Measurements from ENCODE around the gene CADPS.

Gene CADPS

DNA sequence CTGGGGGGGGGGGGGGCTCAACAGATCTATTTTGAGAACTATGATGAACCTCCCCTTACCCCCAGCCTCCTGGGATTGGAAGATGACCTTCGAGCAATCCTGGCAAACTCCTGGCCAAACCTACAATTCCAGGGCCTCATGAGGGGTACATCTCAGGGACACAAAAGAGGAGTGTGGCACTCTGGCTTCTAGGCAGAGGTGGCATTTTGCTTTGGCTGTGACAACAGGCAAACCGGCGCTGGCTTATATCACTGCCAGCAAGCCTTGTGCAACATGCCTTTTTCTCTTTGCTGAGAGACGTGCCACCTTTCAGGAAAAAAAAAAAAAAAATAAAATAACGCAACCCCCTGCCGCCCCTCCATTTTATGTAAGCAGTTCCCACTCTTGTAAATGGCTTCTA lies 470.1 kb downstream of the CADPS start:
- DNase-seq, result no peak

DNA sequence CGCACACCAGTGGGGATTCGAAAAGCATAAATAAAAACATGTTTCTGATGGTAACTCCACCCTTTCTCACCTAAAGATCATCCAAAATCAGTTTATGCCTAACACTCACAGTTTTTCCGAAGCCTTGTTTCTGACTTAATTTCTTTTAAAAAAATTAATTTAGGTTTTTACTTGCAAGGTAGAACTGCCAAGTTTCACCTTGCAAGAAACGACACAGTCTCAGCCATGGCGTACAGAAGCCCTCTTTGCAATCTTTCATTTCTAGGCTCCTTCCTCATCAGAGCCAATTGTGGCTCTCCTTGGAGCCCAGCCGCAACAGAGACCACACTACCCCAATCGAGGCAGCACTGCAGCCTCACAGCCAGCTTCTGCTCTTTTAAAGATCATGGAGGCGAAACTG lies 470.9 kb downstream of the CADPS start:
- no peak for DNase-seq

DNA sequence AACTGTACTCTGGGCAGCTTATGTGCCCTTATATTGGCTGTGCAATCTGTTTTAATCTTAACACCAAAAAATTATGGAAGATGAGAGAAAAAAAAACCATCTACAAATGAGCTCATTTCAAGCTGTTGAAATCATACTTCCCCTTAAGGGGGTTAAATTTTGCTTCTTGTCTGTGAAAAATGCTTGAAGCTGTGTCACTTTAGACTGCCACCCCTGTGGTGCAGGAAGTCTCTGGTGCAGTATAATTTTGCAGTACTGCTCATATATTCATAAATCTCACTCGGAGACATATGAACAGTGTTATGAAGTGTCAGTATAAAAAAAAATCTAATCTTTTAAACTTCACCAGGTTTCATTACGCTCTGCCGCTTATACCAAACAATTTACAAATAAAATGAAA lies 471.5 kb downstream of the CADPS start:
- no peak for DNase-seq

DNA sequence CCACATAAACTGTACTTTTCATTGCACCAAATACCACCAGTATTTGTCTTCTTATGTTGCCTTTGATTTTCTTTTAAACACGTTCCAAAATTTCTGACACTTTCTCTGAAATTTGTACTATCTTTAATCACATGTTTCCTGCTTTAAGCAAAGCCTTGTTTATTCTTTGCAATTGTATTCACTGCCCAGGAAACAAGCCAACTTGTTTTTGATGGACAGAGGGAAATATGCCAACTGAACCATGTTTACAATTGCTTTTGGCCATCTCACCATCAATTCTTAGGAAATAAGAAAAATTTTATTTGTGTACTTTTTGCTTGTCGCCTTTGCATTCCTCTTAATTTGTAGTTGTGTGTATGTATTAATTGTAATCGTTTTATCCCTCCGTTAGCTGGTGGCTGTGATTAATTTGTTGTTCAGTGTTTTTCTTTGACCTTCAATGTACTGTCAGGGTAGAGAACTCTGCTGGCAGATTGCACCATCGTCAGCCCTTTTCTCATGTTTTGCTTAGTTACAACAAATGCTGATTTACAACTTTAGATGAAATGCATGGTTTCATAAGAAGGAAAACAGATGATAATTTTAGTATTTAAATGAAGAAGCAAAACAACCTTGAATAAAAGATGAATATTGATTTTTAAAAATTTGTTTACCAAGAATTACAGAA lies 482.5 kb downstream of the CADPS start:
- DNase-seq, result no peak

DNA sequence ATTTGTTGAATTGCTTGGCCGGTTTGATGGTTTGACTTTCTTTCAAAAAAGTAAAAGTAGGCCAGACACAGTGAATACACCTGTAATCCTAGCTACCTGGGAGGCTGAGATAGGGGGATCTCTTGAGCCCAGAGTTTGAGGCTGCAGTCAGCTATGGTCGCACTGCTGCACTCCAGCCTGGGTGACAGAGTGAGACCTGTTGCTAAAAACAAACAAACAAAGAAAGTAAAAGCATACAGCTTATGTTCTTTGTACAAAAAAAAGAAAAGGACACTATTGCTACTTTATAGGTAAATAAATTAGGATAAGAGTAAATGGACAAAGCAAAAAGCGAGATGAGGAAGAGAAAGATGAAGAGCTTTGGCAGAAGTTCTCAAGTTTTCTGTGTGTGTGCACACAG lies 488.0 kb downstream of the CADPS start:
- no peak for DNase-seq

DNA sequence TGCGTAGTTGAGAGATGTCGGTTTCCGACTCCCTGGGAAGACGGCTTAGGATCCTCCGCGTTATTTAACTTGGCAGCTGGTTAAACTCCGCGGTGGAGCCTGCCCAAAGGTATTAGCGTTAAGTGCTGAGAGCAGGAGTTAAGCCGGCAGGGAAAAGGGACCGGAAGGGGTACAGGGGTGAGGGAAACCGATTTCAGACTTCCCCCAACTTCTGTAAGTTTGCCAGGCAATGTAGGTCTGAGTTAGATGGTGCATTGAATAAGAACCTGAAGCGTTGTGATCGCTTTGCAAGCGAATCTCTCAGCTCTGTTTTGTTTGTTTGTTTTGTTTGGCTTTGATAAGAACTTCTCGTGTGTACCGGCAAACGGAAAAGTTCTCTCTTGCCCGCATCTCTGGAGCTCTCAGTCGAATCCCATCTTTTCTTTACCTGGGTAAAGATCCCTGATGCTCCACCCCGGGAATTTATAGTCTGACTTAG lies 495.9 kb downstream of the CADPS start:
- DNase-seq, result no peak

DNA sequence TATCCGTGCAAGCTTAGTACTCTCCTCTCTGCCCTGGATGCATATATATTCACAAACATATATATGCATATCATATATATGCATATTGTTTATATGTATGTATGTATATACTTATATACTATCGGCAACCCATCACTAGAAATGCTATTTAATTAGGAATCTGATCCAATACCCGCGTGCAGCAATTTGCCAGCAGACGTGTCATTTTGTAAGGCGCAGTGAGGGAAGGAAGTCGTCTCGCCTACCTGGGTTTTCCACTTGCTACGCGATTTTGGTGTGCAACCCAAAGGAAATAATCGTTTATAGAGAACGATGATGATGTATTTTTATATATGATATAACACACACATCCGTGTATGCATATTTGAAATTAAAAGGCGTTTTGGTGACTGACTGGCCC lies 496.3 kb downstream of the CADPS start:
- no peak for DNase-seq

DNA sequence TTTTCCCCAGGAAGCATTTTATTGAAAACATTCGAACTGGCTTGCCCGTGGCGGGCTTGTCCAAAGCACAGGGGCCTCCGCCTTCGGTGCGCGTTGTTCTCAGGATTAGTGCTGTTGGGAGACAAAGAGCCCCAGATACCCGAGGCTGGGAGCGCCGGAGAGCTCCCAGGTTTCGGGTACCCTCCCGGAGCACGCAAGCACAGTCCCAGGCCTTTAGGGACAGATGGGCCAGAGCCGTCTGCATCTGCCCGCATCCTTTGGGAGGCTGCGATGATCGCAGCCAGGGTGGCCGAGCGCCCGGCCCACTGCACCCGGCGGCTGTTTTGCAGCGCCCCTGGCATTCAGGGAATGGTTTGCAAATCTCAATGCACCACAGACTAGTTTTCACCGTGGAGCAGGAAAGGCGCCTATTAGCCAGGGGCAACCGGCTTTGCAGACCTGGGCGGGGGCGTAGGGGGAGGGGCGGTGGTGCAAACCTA lies 496.9 kb downstream of the CADPS start:
- no peak for DNase-seq

DNA sequence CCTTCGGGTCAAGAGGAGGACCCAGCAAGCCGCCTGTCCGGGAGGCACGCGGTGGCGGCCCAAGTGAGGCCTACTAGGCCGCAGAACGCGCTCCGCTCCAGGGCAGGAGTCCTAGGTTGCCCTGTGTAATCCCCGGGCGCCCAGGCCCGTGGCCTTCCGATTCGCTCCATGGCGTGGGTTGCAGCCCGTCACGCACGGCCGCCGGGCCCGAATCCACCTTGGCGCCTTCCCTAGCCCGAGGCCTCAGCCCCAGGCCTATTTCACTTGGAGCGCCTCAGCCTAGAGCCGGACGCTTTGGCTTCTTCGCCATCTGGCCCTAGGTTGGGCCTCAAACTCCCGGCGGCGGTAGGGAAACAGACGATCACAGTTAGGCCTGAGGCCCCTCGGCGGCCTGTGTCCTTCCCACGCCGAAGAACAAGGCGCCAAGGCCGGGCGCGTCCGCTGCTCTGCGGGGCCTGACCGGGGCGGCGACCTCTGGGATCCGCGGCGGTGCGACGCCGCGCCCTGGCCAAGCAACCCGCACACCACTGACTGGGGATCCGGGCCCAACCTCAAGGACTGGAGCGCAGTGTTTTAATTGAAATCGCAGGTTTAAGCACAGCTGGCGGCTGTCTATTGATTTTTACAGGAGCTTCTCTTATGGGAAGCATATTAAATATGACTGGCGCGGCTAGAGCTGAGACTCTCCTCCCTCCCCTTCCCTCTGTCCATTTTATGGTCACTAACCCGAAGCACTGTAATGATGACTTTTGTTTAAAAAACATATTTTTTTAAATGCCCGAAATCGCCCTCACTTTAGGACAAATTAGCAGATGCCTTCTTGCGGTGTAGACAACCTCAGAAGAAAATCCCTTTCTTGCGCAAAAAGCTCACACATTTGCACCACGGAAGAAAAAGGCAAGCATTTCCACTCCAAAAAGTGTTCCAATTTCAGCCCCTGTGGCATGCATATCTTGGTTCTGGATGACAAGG lies 498.0 kb downstream of the CADPS start:
- no peak for DNase-seq

DNA sequence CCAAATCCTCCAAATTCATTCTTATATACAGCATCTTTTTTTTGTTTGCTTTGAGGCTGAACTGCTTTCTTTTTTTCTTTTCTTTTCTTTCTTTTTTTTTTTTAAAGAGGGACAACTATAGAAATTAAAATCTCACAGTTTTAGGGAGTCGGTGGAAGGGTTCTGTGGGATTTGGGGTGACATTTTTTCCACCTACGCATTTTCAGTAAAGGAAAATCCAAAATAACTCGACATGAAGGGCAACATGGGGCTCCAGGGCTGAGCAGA lies 498.8 kb downstream of the CADPS start:
- DNase-seq, result no peak

DNA sequence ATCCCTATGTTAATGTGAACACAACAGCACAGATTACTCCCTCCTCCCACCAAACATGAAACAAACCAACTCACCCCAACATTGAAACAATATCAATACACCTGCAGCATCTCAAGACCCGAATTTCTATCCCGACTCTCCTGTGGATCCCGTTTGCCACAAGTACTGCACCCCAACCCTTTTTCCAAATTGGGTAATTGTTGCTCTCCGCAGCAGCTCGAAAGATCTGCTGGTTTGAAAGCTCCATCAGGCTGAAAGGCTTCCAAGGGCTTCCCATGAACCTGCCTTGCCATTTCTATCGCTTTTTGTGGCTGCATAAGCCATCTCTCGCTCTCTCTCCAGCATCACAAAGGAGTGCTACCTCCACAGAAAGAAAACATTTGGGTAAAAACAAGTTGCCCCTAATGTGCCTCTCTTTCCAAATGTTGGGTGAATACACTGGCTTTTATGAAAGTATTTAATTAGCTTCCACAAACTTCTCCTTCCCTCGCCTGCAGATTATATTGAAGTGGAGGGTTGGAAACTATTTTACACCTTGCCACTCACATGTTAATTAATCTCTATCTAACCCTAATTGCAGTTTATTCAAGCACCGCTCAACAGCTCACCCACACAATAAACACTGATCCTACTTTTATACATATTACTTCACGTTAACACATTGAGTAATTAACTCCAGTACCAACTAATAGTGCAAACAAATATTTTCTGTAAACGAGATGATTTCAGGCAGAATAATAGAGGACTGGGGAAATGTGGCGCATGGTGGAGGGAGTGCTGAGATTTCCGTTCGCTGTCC lies 499.4 kb downstream of the CADPS start:
- DNase-seq, result no peak

DNA sequence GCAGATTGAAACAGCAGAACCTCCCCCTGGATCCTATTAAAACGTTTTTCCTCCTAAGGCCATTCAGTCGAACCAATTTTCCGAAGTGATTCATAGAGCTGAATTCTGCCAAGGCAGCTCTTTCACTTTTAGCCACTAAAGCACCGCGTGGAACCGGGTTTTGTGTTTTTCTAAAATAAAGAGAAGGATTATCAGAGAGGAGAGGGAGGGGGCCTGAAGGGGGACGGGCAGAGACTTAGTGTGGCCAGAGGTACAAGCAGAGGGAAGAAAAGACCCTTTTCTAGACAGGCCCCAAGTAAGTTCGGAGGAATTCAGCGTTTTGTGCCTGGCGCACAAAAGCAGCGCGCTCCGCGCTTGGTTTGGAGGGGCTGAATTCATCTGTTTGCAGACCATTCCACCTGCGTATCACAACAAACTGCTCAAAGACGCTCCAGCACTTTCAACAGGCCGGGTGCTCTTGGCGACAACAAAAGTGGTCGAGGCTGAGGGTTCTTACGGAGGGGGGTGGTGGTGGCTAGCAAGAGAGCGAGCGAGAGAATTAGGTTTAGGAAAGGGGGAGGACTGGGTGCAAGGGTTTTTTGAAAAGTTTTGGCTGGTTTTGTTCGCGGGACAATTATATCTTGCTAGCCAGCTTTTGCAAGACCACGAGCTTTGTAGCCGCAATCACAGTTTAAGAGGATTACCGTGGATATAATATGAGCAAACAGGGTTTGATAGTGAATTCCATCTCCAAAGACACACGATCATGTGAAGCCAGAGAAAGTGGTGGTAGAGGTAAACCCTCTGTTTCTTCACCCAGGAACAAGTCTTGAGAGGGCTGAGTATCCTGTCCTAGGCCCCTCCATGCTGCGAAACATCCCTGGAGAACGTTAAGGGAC lies 500.6 kb downstream of the CADPS start:
- DNase-seq, result no peak

DNA sequence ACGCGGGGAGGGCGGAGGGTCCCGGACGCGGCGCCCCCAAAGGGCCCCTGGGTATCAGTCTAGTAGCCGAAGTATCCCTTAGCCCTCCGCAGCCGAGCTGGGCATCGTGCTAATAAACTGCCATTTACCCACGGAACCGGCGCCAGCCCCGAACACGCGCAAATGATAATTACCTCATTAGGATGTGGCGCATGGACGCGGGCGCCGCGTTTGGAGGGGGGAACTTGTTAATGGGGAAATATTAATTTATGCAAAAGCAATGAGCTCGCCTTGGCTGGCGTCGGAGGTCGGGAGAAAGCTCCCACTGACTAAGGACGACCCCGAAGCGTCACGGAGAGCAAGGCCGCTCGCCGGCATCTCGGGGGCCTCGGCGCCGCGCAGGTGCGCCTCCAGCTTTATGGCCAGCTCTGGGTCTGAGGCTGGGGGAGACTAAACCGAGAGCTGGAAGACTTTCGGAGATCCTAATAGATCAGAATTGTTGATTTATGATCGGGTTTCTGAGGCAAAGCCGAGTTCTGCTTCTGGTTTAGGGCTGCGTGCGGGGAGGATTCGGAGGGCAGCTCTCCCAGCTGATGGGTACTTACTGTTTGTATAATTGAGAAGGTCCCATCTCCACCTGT lies 501.4 kb downstream of the CADPS start:
- DNase-seq, result no peak

DNA sequence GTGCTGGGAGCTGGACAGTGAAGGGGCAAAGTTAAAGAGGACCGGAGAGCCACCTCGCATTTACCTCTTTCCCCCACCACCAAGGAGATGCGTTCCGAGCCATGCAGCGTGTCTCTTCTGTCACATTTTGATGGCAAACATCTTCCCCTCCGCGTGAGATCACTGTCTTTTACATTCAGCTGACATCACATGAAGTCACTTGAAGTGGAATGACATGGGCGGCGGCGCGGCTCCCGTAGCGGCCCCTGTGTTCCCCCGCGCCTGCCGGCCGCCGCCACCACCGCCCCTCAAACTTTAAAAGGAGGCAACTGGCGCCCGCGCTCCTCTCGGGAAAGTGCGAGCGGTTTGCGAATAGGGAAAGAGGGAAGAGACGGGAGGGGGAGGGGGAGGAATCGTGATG lies 502.0 kb downstream of the CADPS start, which contains the start of gene FEZF2:
Gene FEZF2 (minus strand): TSS at position 336 of the 400 bp plus-strand sequence. CDS start 682 bp downstream, outside the sequence.
- DNase-seq, result no peak

DNA sequence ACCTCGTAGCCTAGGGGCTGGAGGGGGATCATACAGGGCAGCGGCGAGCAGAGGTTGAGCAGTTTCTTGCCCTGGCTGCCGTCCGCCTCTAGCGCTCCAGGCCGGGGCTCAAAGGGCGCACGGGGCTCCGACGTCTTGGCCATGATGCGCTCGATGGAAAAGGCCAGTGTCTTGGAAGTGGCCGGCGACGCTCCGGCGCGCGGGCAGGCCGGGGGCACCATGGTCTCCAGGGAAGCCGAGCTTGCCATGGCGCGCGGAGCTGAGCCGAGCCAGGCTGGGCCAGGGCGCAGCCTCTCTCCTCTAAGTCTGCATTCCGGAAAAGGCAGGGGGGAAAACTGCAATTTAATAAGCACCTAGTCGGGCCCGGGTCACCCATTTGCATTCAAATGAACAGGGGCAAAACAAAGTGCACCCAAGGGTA lies 502.6 kb downstream of the CADPS start:
- DNase-seq, result no peak

DNA sequence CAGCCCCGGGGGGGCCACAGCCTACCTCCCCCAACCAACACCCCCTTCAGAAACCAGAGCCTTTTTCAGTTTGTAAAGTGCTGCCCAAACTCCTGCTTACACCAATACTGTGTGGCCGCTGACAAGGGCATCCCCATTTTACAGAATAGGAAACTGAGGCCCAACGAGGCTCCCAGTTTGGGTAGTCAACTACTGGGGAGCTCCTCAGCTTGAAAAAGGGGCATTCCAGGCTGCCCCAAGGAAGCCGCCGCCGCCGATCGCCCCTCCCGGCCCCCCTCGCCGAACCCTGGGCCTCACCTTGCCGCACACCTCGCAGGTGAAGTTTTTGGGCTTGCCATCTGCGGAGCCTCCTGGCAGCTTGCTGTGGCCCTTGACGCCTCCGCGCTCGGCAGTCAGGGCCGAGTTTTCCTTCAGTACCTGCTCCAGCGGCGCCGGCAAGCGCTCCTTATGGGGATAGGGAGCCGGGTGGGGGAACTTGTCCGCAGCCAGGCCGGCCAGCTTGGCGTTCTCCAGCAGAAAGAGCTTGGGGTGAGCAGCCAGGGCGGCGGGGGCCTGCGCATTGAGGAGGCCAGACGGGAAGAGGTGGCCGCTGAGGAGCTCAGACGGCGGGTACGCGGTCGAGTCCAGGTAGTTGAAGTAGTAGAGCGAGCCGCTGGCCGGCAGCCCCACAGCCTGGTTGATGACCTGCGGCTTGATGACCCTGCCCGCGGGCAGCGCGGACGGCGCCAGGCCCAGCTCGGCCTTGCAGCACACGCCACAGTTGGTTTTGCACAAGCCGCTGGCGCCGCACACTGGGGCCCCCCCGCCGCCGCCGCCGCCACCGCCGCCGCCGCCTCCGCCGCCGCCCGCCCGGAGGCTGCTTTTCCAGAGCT lies 503.3 kb downstream of the CADPS start:
- DNase-seq, result no peak

DNA sequence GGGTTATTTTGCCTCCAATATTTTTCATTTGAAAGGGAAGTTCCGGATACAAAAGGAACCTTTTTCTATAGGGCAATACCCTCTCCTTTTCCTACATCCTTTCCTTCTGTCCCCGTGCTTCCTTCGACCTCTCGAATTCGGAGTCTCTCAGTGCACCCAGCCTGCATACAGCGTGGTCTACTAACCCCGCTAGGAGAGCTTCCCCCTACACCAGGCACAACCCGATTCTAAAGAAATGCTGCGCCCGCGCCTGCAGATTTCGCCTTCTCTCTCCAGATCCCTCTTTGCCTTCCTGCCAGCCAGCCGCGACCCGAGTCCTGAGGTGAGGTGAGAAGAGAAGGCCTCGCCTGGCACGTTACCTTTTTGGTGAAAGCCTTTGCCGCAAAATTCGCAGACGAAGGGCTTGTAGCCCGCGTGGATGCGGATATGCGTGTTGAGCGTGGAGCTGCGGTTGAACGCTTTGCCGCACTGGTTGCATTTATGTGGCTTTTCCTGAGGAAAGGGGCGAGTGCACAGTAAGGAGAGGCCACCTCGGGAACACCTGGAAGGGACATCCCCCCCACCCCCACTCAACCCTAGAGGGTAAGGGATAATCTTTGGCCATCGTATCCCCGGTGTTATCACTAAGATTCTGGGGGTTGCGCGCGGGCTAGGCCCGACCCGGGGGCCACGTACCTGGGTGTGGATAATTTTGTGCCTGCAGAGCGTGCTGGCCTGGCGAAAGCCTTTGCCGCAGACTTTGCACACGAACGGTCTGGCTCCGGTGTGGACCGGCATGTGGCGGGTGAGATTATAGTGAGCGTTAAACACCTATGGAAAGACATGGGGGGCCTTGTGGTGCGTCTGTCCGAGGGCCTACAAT lies 504.1 kb downstream of the CADPS start:
- no peak for DNase-seq

DNA sequence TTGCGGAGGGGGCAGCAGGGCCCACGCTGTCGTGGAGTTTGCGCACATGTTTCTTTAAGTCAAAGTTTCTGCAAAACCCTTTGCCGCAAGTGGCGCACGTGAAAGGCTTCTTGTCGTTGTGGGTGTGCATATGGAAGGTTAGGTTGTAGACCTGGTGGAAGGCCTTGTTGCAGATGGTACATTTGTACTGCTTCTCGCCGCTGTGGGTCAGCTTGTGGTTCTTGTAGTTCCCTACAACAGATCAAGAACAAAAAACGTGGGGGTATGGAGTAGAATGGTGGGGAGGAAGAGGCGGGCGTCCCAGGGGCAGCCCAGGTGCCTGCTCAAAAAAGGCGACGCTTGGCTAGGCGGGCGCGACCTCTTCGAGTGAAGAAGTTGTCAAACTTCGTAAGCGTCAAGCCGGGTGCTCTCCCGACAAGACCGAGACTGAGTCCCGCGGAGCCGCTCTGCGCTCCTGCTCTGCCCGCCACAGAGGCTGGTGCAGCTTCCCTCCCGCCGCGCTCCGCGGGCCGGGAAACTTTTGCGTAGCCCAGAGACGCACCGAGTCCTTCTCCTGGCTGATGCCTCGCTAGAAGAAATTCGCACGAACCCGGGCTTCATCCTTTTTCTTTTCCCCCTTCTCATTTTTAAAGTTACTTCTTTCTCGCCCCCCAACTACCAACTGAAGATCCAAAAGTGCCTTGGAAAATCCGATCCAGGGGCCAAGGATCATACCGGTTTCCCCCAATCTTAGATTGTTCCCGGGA lies 504.9 kb downstream of the CADPS start:
- no peak for DNase-seq

DNA sequence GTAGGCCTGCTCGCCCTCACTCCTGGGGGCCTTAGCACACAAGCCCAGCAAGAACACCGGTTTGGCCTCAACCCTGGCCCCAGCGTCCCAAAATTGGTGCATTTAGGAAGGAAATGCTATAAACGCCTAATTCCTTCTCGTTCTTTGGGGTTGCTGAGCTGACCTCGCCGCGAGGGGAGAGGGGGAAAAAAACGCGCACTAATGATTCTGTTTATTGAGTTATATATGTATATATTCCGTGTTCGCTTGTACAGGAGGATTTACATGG lies 505.8 kb downstream of the CADPS start:
- DNase-seq, result no peak

Measured in GDM1 (cell line).